Measurements from ENCODE around the gene GCHFR.

The GCHFR gene

GRCh38 chr15:40739047-40739446 lies 24.8 kb upstream of the GCHFR start:
- no peaks in the 10 kb centered on the region for H3K4me1 ChIP-seq (ENCODE audit: control insufficient read depth, insufficient read depth, low read length)
- WGBS, 2 experiments: 21 to 33% methylated on average over 2 of the region's 2 CpGs
- no peak overlapping the region for H3K4me3 ChIP-seq (ENCODE audit: insufficient read depth, low read depth, low read length)
- no peaks in the 10 kb centered on the region for H3K9me3 ChIP-seq (ENCODE audit: control insufficient read depth, low read length)
- H3K27me3 ChIP-seq (ENCODE audit: control insufficient read depth, insufficient read depth, low read length, poor library complexity, severe bottlenecking): no peaks in the 10 kb centered on the region
- H3K36me3 ChIP-seq (ENCODE audit: control insufficient read depth, insufficient read depth, low read length): peaks cover 31% of the 10 kb centered on the region
- no peak overlapping the region for H3K27ac ChIP-seq (ENCODE audit: insufficient read depth, low read depth, low read length, poor library complexity, severe bottlenecking)

GRCh38 chr15:40739854-40740253 lies 24.0 kb upstream of the GCHFR start:
- 89 to 91% methylated on average over 2 of the region's 2 CpGs for WGBS, 2 experiments
- Histone ChIP-seq H3K27ac (ENCODE audit: insufficient read depth, low read depth, low read length, poor library complexity, severe bottlenecking) (no peak overlapping the region), H3K36me3 (ENCODE audit: control insufficient read depth, insufficient read depth, low read length) (peaks cover 26% of the 10 kb centered on the region), H3K4me3 (ENCODE audit: insufficient read depth, low read depth, low read length) (no peak overlapping the region), H3K9me3 (ENCODE audit: control insufficient read depth, low read length) (no peaks in the 10 kb centered on the region), H3K27me3 (ENCODE audit: control insufficient read depth, insufficient read depth, low read length, poor library complexity, severe bottlenecking) (no peaks in the 10 kb centered on the region), H3K4me1 (ENCODE audit: control insufficient read depth, insufficient read depth, low read length) (no peaks in the 10 kb centered on the region)

DNA sequence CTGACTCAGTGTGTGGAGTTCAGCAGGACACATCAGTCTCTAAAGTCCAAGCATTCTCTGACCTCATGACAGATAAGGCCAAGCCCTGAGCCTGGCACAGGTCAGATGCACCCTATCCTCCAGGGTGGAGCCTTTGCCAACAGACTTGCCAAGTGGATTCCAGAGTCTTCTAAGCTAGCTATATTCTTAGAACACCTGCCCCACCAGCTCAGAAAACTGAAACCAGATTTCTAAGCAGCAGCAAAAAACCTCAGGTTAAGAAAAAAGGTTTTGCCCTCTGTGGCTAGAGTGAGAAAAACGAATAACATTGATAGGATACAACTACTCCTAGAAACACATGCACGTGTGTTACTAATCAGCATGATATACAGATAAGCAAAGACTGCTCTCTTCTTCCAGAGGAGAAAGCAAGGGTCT lies 20.4 kb upstream of the GCHFR start:
- H3K4me3 ChIP-seq (ENCODE audit: insufficient read depth, low read depth, low read length): no peak overlapping the region
- 95 to 96% methylated on average over 2 of the region's 2 CpGs for WGBS, 2 experiments
- H3K4me1 ChIP-seq (ENCODE audit: control insufficient read depth, insufficient read depth, low read length): no peaks in the 10 kb centered on the region
- H3K27ac ChIP-seq (ENCODE audit: insufficient read depth, low read depth, low read length, poor library complexity, severe bottlenecking): no peak overlapping the region
- no peaks in the 10 kb centered on the region for H3K27me3 ChIP-seq (ENCODE audit: control insufficient read depth, insufficient read depth, low read length, poor library complexity, severe bottlenecking)
- peaks cover 15% of the 10 kb centered on the region for H3K36me3 ChIP-seq (ENCODE audit: control insufficient read depth, insufficient read depth, low read length)
- H3K9me3 ChIP-seq (ENCODE audit: control insufficient read depth, low read length): no peaks in the 10 kb centered on the region

- Histone ChIP-seq H3K4me1 (ENCODE audit: control insufficient read depth, insufficient read depth, low read length) (no peaks in the 10 kb centered on the region), H3K27ac (ENCODE audit: insufficient read depth, low read depth, low read length, poor library complexity, severe bottlenecking) (no peak overlapping the region), H3K4me3 (ENCODE audit: insufficient read depth, low read depth, low read length) (no peak overlapping the region), H3K27me3 (ENCODE audit: control insufficient read depth, insufficient read depth, low read length, poor library complexity, severe bottlenecking) (no peaks in the 10 kb centered on the region), H3K36me3 (ENCODE audit: control insufficient read depth, insufficient read depth, low read length) (peaks cover 15% of the 10 kb centered on the region), H3K9me3 (ENCODE audit: control insufficient read depth, low read length) (no peaks in the 10 kb centered on the region)
- 94 to 95% methylated on average over 12 of the region's 12 CpGs for WGBS, 2 experiments
These were observed 19.7 kb upstream of the GCHFR start for GRCh38 chr15:40743921-40744814.

GRCh38 chr15:40744815-40745152 lies 19.1 kb upstream of the GCHFR start:
- 86% methylated on average over 5 of the region's 5 CpGs for WGBS, 2 experiments
- H3K36me3 ChIP-seq (ENCODE audit: control insufficient read depth, insufficient read depth, low read length): peaks cover 15% of the 10 kb centered on the region
- H3K27ac ChIP-seq (ENCODE audit: insufficient read depth, low read depth, low read length, poor library complexity, severe bottlenecking): peak overlapping the region; percentile 42
- no peaks in the 10 kb centered on the region for H3K27me3 ChIP-seq (ENCODE audit: control insufficient read depth, insufficient read depth, low read length, poor library complexity, severe bottlenecking)
- H3K4me3 ChIP-seq (ENCODE audit: insufficient read depth, low read depth, low read length): no peak overlapping the region
- no peaks in the 10 kb centered on the region for H3K4me1 ChIP-seq (ENCODE audit: control insufficient read depth, insufficient read depth, low read length)
- H3K9me3 ChIP-seq (ENCODE audit: control insufficient read depth, low read length): no peaks in the 10 kb centered on the region

GRCh38 chr15:40746916-40747418 lies 16.9 kb upstream of the GCHFR start:
- Histone ChIP-seq H3K4me1 (ENCODE audit: control insufficient read depth, insufficient read depth, low read length) (no peaks in the 10 kb centered on the region), H3K9me3 (ENCODE audit: control insufficient read depth, low read length) (no peaks in the 10 kb centered on the region), H3K27me3 (ENCODE audit: control insufficient read depth, insufficient read depth, low read length, poor library complexity, severe bottlenecking) (no peaks in the 10 kb centered on the region), H3K36me3 (ENCODE audit: control insufficient read depth, insufficient read depth, low read length) (peaks cover 15% of the 10 kb centered on the region), H3K27ac (ENCODE audit: insufficient read depth, low read depth, low read length, poor library complexity, severe bottlenecking) (no peak overlapping the region), H3K4me3 (ENCODE audit: insufficient read depth, low read depth, low read length) (no peak overlapping the region)
- WGBS, 2 experiments: 89 to 91% methylated on average over 3 of the region's 3 CpGs

- Histone ChIP-seq H3K27ac (ENCODE audit: insufficient read depth, low read depth, low read length, poor library complexity, severe bottlenecking) (no peak overlapping the region), H3K9me3 (ENCODE audit: control insufficient read depth, low read length) (no peaks in the 10 kb centered on the region), H3K4me3 (ENCODE audit: insufficient read depth, low read depth, low read length) (no peak overlapping the region), H3K36me3 (ENCODE audit: control insufficient read depth, insufficient read depth, low read length) (peaks cover 10% of the 10 kb centered on the region), H3K27me3 (ENCODE audit: control insufficient read depth, insufficient read depth, low read length, poor library complexity, severe bottlenecking) (no peaks in the 10 kb centered on the region), H3K4me1 (ENCODE audit: control insufficient read depth, insufficient read depth, low read length) (no peaks in the 10 kb centered on the region)
- WGBS, 2 experiments: 88 to 92% methylated on average over 7 of the region's 7 CpGs
These were observed 15.9 kb upstream of the GCHFR start for GRCh38 chr15:40747685-40748631.

DNA sequence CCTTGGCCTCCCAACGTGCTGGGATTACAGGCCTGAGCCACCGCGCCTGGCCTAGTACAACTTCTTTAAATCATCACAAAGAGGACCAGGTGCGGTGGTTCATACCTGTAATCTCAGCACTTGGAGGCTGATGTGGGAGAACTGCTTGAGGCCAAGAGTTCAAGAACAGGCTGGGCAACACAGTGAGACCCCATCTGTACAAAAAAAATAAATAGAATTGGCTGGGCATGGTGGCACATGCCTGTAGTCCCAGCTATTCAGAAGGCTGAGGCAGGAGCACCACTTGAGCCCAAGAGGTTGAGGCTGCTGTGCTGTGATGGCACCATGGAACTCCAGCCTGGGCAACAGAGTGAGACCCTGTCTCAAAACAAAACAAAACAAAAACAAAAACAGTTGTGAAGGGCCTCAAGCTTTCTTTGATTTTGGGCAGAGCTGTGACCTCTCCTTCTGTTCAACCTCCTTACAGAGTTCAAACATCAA lies 14.7 kb upstream of the GCHFR start:
- no peaks in the 10 kb centered on the region for H3K9me3 ChIP-seq (ENCODE audit: control insufficient read depth, low read length)
- H3K27me3 ChIP-seq (ENCODE audit: control insufficient read depth, insufficient read depth, low read length, poor library complexity, severe bottlenecking): no peaks in the 10 kb centered on the region
- peaks cover 2% of the 10 kb centered on the region for H3K36me3 ChIP-seq (ENCODE audit: control insufficient read depth, insufficient read depth, low read length)
- WGBS, 2 experiments: 92 to 96% methylated on average over 4 of the region's 4 CpGs
- H3K27ac ChIP-seq (ENCODE audit: insufficient read depth, low read depth, low read length, poor library complexity, severe bottlenecking): no peak overlapping the region
- H3K4me3 ChIP-seq (ENCODE audit: insufficient read depth, low read depth, low read length): no peak overlapping the region
- H3K4me1 ChIP-seq (ENCODE audit: control insufficient read depth, insufficient read depth, low read length): no peaks in the 10 kb centered on the region

DNA sequence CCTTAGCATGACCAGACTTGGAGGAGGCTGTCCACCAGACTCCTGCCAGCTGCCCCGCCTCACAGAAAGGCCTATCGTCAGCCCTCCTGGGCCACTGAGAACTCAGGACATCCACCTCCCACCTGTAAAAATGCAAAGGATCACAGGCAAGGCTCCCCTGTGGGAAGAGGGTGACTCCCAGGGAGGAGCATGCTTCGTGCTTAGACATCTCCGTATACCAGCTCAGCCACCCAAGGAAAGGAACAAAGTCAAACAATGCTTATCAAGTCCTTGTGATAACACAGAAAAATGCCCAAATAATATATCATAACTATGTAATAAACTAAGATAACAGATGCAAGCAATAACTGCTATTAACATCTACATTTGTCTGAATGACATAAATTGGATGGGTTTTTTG lies 13.0 kb upstream of the GCHFR start:
- H3K9me3 ChIP-seq (ENCODE audit: control insufficient read depth, low read length): no peaks in the 10 kb centered on the region
- H3K4me1 ChIP-seq (ENCODE audit: control insufficient read depth, insufficient read depth, low read length): no peaks in the 10 kb centered on the region
- no peak overlapping the region for H3K27ac ChIP-seq (ENCODE audit: insufficient read depth, low read depth, low read length, poor library complexity, severe bottlenecking)
- H3K27me3 ChIP-seq (ENCODE audit: control insufficient read depth, insufficient read depth, low read length, poor library complexity, severe bottlenecking): no peaks in the 10 kb centered on the region
- no peak overlapping the region for H3K4me3 ChIP-seq (ENCODE audit: insufficient read depth, low read depth, low read length)
- H3K36me3 ChIP-seq (ENCODE audit: control insufficient read depth, insufficient read depth, low read length): no peaks in the 10 kb centered on the region
- WGBS, 2 experiments: 93 to 98% methylated on average over 4 of the region's 4 CpGs

- Histone ChIP-seq H3K4me1 (ENCODE audit: control insufficient read depth, insufficient read depth, low read length) (no peaks in the 10 kb centered on the region), H3K27ac (ENCODE audit: insufficient read depth, low read depth, low read length, poor library complexity, severe bottlenecking) (no peak overlapping the region), H3K36me3 (ENCODE audit: control insufficient read depth, insufficient read depth, low read length) (no peaks in the 10 kb centered on the region), H3K9me3 (ENCODE audit: control insufficient read depth, low read length) (no peaks in the 10 kb centered on the region), H3K27me3 (ENCODE audit: control insufficient read depth, insufficient read depth, low read length, poor library complexity, severe bottlenecking) (no peaks in the 10 kb centered on the region), H3K4me3 (ENCODE audit: insufficient read depth, low read depth, low read length) (no peak overlapping the region)
- 93 to 95% methylated on average over 12 of the region's 12 CpGs for WGBS, 2 experiments
These were observed 12.1 kb upstream of the GCHFR start for GRCh38 chr15:40751745-40752144.

Measured in ectodermal cell (in vitro differentiated cells).